ENCODE measurements around the gene WFDC1. TPM values are rescaled to one million over a fixed set of nuclear protein-coding genes. Genes with fewer than 3 reads are reported as not detected.

The WFDC1 gene
- total and polyA plus RNA-seq, 10 of the 15 experiments (the other 5 are each of a cell fraction or from before 2014, with no cell fraction given), result not detected

DNA sequence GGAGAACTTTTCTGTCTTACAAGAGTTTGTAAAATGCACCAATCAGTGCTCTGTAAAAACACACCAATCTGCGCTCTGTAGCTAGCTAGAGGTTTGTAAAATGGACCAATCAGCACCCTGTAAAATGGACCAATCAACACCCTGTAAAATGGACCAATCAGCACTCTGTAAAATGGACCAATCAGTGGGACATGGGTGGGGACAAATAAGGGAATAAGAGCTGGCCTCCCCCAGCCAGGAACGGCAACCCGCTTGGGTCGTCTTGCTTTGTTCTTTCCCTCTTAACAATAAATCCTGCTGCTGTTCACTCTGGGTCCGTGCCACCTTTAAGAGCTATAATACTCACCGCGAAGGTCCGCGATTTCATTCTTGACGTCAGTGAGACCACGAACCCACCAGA, 36.4 kb upstream of the WFDC1 start:
- SMC1A ChIA-PET (ENCODE audit: uncharacterized antibody, unreplicated experiment), result interaction anchor here (0.7 kb wide), 1 partner anchor 632 kb away, joined by 3 read pairs; no protein-coding TSS in a partner anchor
- H3K27ac ChIP-seq (ENCODE audit: control insufficient read depth, insufficient read depth), result no peak overlapping the region
- H3K4me2 ChIP-seq (ENCODE audit: control insufficient read depth, insufficient read depth), result no peak overlapping the region
- RAD21 ChIA-PET (ENCODE audit: unreplicated experiment), result no interaction called here
- 75% methylated on average over 11 of the region's 11 CpGs for WGBS (ENCODE audit: insufficient coverage, insufficient replicate concordance, low lambda C conversion rate, missing lambda C conversion rate)
- POLR2A ChIA-PET, result no interaction called here
- no peak overlapping the region for H2AFZ ChIP-seq (ENCODE audit: control insufficient read depth, low read depth, low read length)
- BruUV-seq (replicated peaks), result no TSS peak
- DNase-seq (ENCODE audit: low read depth, low spot score), result no peak
- no peaks in the 10 kb centered on the region for H4K20me1 ChIP-seq (ENCODE audit: control insufficient read depth, insufficient read depth)
- intact Hi-C loops (cut with micrococcal nuclease; ENCODE audit: unreplicated experiment) (no loop called here), in situ Hi-C loops (cut with MboI) (no loop called here)
- TF ChIP-seq NFYB (IDR thresholded peaks at IDR 0.05; ENCODE audit: insufficient read depth, low read depth, low read length) (0 out of 2 replicates have a peak, but pooled peaks have one; percentile 37), SMC3 (IDR thresholded peaks at IDR 0.05; ENCODE audit: borderline replicate concordance, low read length) (no peak)
- no peaks in the 10 kb centered on the region for H3K79me2 ChIP-seq (ENCODE audit: control insufficient read depth, insufficient read depth, low read length)
- ATAC-seq, result no peak
- no peaks in the 10 kb centered on the region for H3K9me3 ChIP-seq (replicated peaks; ENCODE audit: control insufficient read depth, insufficient read depth, low read length)
- H3K4me3 ChIP-seq, result no peak overlapping the region
- no peak overlapping the region for H3K9ac ChIP-seq (ENCODE audit: control insufficient read depth, insufficient read depth, low read length)
- H3K27me3 ChIP-seq (replicated peaks in 1 of 2; ENCODE audit: control insufficient read depth in 2 of 2, insufficient read depth in 2 of 2, low read length in 1 of 2), result no peaks in the 10 kb centered on the region
- H3K4me1 ChIP-seq (ENCODE audit: control insufficient read depth, insufficient read depth, low read length), result no peaks in the 10 kb centered on the region
- no peak for FAIRE-seq
- H3K36me3 ChIP-seq (ENCODE audit: control insufficient read depth in 2 of 2, insufficient read depth in 2 of 2, low read length in 1 of 2), result no peaks in the 10 kb centered on the region
- CTCF ChIA-PET, result interaction anchor here (1.0 kb wide), 1 partner anchor 18 kb away, joined by 4 read pairs; no protein-coding TSS in a partner anchor

DNA sequence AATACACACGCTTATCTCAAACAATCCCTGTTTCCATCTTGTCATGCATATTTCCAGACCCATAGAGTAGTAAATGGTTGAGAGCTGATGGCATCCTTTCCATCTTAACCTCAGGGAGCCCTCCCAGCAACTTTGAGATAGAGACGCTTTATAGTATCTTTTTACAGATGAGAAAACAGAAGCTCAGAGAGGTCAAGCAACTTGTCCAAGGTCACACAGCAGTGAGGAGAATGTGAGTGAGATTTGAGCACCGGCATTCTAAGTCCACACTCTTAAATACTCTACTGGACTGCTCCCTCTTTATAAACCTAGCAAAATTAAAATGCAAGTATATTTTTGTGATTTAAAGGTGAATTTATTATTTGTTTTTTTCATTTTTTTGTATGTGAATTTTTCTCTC, 35.0 kb upstream of the WFDC1 start:
- DNase-seq (ENCODE audit: low read depth, low spot score), result no peak
- RAD21 ChIA-PET (ENCODE audit: unreplicated experiment), result no interaction called here
- H2AFZ ChIP-seq (ENCODE audit: control insufficient read depth, low read depth, low read length), result no peak overlapping the region
- H3K9ac ChIP-seq (ENCODE audit: control insufficient read depth, insufficient read depth, low read length), result no peak overlapping the region
- in situ Hi-C loops (cut with MboI), result no loop called here
- no peaks in the 10 kb centered on the region for H3K9me3 ChIP-seq (replicated peaks; ENCODE audit: control insufficient read depth, insufficient read depth, low read length)
- no peaks in the 10 kb centered on the region for H4K20me1 ChIP-seq (ENCODE audit: control insufficient read depth, insufficient read depth)
- no peaks in the 10 kb centered on the region; a peak in 1 of 4 replicates for H3K27me3 ChIP-seq (replicated peaks in 1 of 2; ENCODE audit: control insufficient read depth in 2 of 2, insufficient read depth in 2 of 2, low read length in 1 of 2)
- WGBS (ENCODE audit: insufficient coverage, insufficient replicate concordance, low lambda C conversion rate, missing lambda C conversion rate), result 57% methylated on average over 3 of the region's 3 CpGs
- H3K4me2 ChIP-seq (ENCODE audit: control insufficient read depth, insufficient read depth), result no peak overlapping the region
- intact Hi-C loops (cut with micrococcal nuclease; ENCODE audit: unreplicated experiment), result no loop called here
- no TSS peak for BruUV-seq (replicated peaks)
- POLR2A ChIA-PET, result no interaction called here
- no peaks in the 10 kb centered on the region for H3K79me2 ChIP-seq (ENCODE audit: control insufficient read depth, insufficient read depth, low read length)
- no peaks in the 10 kb centered on the region for H3K4me1 ChIP-seq (ENCODE audit: control insufficient read depth, insufficient read depth, low read length)
- no peak overlapping the region for H3K27ac ChIP-seq (ENCODE audit: control insufficient read depth, insufficient read depth)
- SMC1A ChIA-PET (ENCODE audit: uncharacterized antibody, unreplicated experiment), result no interaction called here
- no peak for ATAC-seq
- H3K4me3 ChIP-seq, result no peak overlapping the region
- no peaks in the 10 kb centered on the region for H3K36me3 ChIP-seq (ENCODE audit: control insufficient read depth in 2 of 2, insufficient read depth in 2 of 2, low read length in 1 of 2)
- no peak for FAIRE-seq
- CTCF ChIA-PET, result interaction anchor here (0.6 kb wide), 1 partner anchor 333 kb away, joined by 3 read pairs; no protein-coding TSS in a partner anchor
- no peak for TF ChIP-seq BACH1 (IDR thresholded peaks at IDR 0.05; ENCODE audit: borderline replicate concordance)
- no peak for TF ChIP-seq PRDM15 (CRISPR knock-in tag; IDR thresholded peaks at IDR 0.05)
- TF ChIP-seq STAT3 (IDR thresholded peaks at IDR 0.05; ENCODE audit: low read depth, low read length), result no peak
- TF ChIP-seq HDAC6 (IDR thresholded peaks at IDR 0.05; ENCODE audit: unreplicated experiment), result no peak
- no peak for TF ChIP-seq SRF (IDR thresholded peaks at IDR 0.05; ENCODE audit: low read depth in 2 of 2, low read length in 2 of 2)
- TF ChIP-seq MTA3 (IDR thresholded peaks at IDR 0.05; ENCODE audit: borderline replicate concordance, low read length), result no peak
- TF ChIP-seq POU2F2 (IDR thresholded peaks at IDR 0.05; ENCODE audit: borderline replicate concordance, low read depth, low read length), result no peak
- no peak for TF ChIP-seq ZNF592 (IDR thresholded peaks at IDR 0.05)
